ENCODE data around the gene SLC10A7.

The SLC10A7 gene

GRCh38 chr4:146252969-146253611, 268.6 kb downstream of the SLC10A7 start:
- no peak for DNase-seq

DNA sequence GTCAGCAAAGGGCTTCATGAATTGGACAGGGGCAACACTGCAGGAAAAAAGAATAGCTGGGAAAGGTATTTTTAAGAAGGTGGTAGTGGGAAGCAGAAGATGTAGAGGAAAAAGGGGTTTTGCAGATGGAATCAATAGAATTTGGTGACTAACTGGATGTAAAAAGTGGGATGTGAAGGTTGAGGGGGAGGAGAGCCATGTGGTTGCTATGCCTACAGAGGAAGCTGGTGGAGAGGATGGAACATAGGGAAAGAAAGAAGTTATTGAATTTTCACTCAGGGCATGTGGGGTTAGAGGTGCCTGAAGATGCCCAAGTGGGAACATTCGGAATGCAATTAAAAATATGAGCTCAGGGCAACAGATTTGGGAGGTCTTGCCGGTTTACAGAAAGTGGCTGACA, 274.4 kb downstream of the SLC10A7 start:
- no peak for DNase-seq

DNA sequence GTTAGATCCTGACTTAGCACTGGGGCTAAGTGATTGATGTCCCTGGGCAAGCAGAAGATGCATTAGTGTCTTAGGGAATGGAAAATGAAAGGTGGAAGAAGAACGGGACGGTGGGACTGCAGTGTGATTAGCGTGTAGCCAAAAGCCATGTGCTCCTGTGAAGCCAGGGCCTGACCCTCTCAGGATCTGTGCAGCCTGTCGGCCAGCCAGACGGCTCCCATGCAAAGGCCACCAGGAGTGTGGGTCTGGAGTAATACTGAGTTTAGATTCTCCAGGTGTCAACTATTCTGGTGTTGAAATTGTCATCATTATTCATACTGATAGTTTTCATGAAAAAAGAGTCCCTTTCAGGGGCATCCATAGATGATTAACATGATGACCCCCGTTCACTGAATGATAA, 275.4 kb downstream of the SLC10A7 start:
- no peak for DNase-seq

GRCh38 chr4:146245850-146246249, 275.9 kb downstream of the SLC10A7 start:
- DNase-seq: no peak

DNA sequence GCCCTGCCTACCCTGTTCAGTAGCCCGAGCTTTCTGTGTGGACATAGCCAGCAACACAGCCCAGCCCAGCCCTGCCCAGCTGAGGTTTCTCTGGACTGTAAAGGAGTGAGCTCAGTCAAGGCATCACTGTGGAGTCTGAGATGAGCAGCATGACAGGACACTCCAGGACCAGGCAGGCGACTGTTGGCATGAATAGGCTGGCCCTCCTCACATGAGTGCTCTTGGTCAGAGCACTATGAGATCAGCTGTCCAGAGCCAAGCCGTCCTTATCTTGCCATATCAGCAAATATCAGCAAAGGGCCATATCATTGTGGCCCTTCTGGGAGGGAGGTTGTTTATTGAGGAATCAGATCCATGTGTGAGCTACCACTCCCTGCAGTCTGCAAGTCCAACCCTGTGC, 276.5 kb downstream of the SLC10A7 start:
- DNase-seq: no peak

GRCh38 chr4:146244496-146244895, 277.2 kb downstream of the SLC10A7 start:
- no peak for DNase-seq

- DNase-seq: no peak
Observed at GRCh38 chr4:146243883-146244277, 277.9 kb downstream of the SLC10A7 start.

- no peak for DNase-seq
Observed at GRCh38 chr4:146243141-146243882, 278.4 kb downstream of the SLC10A7 start.

GRCh38 chr4:146238107-146238506, 283.6 kb downstream of the SLC10A7 start:
- DNase-seq: no peak

- DNase-seq: no peak
Observed at GRCh38 chr4:146237092-146237491, 284.6 kb downstream of the SLC10A7 start.

DNA sequence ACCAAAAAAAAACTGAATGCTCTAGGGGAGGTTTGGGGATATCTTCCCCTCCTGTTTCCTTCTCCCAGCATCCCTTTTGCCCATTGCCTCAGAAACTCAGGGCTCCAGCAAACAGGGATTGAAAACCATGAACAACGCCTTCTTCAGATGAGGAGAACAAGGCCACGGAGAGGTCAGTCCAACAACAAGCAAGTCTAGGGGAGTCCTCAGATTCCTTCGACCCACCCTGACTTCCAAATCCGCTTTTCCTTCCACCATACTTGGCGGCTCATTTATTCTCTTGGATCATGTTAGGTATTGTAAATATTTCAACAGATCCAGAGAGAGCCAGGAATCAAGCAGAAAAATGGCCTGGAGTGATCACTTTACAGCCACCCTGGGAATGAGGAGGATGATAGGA, 285.5 kb downstream of the SLC10A7 start:
- DNase-seq: no peak

- no peak for DNase-seq
Observed at GRCh38 chr4:146235654-146236177, 286.0 kb downstream of the SLC10A7 start.

GRCh38 chr4:146232131-146232722, 289.5 kb downstream of the SLC10A7 start:
- DNase-seq: no peak

DNA sequence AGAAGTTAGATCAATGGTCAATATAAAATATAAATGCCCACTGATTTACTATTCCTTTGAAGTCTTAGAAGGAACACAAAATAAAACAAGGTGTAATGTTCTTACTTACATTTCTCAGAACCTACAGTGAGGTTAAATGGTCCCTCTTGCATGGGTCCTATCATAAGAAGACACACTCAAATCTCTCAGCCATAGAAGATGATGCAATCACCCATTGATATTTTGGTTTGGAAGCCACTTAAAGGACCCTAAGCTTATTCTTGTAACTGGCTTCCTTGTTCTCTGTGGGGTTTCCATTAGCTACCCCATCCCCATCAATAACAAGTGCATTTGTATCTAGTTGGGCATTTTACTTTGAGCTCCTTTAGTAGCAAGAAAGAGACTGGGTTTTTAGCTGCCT, 292.3 kb downstream of the SLC10A7 start:
- no peak for DNase-seq

DNA sequence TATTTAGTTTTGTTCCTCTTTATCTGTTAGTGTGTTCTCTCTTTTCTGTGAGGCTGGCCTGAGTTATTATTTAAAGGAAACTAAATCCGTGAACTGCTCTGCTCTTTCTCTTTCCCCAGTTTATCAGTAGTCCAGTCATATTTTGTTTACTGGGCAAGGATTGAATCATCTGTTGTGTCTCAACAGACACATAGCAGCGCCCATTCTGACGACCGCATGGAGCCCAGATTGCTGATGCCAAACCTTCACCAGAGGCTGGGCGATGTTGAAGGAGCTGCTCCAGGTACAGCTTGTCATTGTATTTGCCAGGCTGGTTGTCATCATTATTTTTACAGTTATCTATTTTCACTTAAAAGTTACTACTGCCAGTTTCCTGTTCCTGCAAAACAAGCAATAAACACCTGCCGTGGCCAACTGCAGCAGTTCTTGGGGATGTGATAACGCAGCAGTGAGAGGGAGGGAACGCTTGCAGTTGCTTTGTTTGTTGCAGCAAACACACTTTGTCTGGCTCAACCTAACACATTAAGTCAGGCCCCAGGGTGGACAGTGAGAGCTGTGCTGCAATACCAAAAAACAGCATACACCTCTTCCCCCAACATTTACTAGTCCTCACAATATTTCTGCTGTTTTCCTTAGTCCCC, 297.3 kb downstream of the SLC10A7 start:
- DNase-seq: no peak

DNA sequence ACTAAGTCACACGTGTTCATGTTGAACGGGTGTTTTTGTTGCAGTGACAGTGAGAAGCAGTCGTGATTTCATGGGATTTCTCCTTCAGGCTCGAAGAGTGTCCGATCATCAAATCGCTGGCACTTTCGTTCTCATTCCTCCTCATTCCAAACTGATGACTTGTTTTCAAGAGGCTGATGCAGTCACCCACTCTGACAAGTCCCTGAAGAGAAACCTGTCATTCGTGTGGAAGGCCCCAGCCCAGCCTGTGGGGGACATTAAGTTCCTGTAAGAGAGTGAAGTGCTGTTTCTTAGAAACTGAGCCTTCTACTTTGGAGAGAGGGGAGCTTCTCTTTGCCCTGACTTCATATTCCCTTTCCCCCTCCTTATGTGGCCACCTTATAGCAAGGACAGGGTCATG, 299.4 kb downstream of the SLC10A7 start:
- DNase-seq: no peak

DNA sequence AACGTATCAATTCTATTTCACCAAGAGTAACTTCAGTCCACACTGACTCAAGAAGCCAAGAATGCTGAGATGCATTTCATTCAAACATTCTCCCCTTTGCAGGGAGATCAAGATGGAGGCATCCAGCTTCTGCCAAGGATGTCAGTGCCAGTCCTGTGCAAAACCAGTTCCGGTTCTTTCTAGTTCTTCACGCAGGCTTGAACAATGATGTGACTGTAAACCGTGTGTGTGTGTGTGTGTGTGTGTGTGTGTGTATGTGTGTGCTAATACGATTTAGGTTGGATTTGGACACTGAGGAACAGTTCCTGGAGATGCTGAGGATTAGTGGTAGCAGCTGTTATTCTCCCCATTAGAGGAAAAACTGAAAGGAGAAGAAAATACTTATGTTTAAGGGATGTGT, 307.5 kb downstream of the SLC10A7 start, which contains the start of gene REELD1:
Gene REELD1, plus strand, starts transcription at position 301 of the 400 bp plus-strand sequence. CDS start 2,415 bp downstream, outside the sequence.
- no peak for DNase-seq

GRCh38 chr4:146212781-146213180, 309.0 kb downstream of the SLC10A7 start:
- DNase-seq: no peak

DNA sequence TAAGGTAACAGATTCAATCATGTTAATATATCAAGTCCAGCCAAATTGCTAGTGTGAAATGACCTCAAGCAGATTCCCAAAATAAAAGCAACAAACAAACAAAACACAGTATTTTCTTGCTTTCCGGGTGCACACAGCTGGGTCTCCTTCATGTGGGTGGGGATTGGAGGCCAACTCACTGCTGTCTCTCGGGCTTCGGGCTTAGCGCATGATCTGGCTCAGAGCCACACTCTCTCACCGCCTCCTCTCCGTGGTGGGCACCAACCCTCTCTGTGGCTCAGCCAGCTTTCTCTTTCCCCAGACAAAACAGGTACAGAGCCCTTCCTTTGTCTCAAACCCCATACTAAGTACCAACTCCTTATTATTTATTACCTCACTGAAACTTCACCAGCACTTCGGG, 310.3 kb downstream of the SLC10A7 start:
- no peak for DNase-seq

GRCh38 chr4:146210890-146211289, 310.9 kb downstream of the SLC10A7 start:
- no peak for DNase-seq

DNA sequence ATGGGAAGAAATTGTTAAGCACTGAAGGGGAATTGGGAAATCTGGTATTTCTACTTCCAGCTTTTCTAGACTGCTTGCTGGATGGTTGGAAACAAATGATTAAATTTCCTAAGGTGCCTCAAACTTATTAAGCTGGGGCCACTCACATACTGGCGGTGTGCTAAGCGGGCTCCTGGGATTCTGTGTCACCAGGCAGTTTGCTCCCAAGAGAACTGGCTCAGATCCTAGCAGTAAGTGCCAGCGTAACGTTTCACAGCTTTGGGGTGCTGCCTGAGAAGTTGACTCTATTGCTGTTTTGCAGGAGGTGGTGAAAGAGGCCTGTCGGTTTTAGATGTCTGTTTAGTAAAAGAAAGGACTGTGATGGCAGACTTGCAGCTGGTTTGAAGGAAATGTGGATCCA, 314.3 kb downstream of the SLC10A7 start:
- DNase-seq: no peak

Measured in NCI-H1105 treated with DMSO at 0.1 percent for 48 hours (cell line).